IMR-90 (cell line): ENCODE data around the gene CCPG1. TPM values are rescaled to one million over a fixed set of nuclear protein-coding genes. Genes with fewer than 3 reads are reported as not detected.
A peak's percentile ranks its signal among the peaks of the same experiment; 100 is the strongest.

Experiments
- ELK1 ChIP-seq: fragments of 150-350 bp; IDR thresholded peaks from 2 replicates; pipeline ENCODE4 v1.6.1; 2016; ENCODE audit warnings: low read depth, mild to moderate bottlenecking, low read length, moderate library complexity, borderline replicate concordance
- FOS ChIP-seq: fragments of 150-350 bp; IDR thresholded peaks from 2 replicates; pipeline ENCODE4 v1.6.1; 2016; ENCODE audit warnings: low read depth, low read length
- MAFK ChIP-seq: IDR thresholded peaks from 2 replicates; pipeline ENCODE4 v1.6.1; 2012; ENCODE audit warnings: low read depth, low read length, improper control_type of control experiment
- MAZ ChIP-seq: IDR thresholded peaks from 2 replicates; pipeline ENCODE4 v1.6.1; 2012; ENCODE audit warnings: low read depth, mild to moderate bottlenecking, low read length, improper control_type of control experiment, moderate library complexity, borderline replicate concordance
- polyA plus RNA-seq, 3 experiments: library from polyadenylated mRNA; depleted of rRNA; stranded (reverse); fragments of >200 nt; gene quantifications; 2 replicates each; pipeline ENCODE4 v1.2.3, GENCODE V29; 2012; ENCODE audit warnings: low replicate concordance in 1 of 3
- total RNA-seq: library from RNA; depleted of rRNA; stranded (reverse); fragments of >200 nt; gene quantifications from 2 replicates; pipeline ENCODE4 v1.2.3, GENCODE V29; 2012
- TF ChIP-seq, protein P1 (sequence below): conservative IDR thresholded peaks from 2 replicates; pipeline ENCODE4 v1.5.1; 2012; ENCODE audit warnings: mild to moderate bottlenecking, low read depth, low read length, improper control_type of control experiment

The CCPG1 gene
- total and polyA plus RNA-seq, 2 of the 4 experiments (the other 2 are of a cell fraction), result 11.4 to 14.3 TPM

DNA sequence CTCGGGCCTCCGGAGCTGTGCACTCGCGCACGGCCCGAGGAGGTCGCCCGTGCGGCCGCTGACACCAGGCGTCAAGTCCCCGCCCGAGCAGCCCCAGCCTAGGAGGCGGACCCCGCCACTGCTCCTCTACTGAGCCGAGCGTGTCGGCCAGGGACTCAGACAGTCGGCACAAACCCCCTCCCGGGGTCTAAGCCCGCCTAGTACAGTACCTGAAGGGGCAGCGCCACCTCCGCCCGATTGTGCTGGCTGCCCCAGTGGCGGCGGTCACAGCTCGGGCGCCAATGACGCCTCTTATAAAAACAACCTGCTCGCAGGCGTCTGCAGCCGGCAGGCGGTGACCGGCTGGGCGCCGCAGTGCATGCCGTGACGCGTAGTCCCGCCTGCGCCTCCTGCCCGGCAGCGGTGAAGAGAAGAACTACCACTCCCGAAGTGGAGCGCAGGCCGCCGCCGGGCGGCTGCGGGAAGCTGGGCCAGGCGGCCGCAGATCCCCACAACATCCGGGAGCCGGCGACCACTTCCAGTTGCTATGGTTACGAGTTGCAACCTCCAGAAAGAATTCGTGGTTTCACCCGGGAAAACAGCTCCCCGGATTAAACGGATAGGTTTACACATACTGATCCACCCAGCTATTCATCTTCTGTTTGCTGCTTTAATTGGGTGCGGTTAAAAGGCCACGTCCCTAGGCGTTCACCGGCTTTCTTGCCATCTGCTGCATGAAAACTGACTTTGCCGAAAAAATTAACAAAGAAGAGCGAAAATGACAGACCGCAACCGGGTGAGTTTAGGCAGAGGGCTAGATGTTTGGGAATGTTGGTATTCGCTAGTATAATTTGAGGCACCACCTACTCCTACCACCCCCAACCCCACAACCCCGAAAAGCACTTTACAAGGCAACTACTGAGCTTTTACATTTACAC lies at the start of gene CCPG1, which contains the start of gene PIERCE2 (continued):
- TF ChIP-seq FOS (no peak), MAZ (peak; percentile 19; the same call in 1 of the 2 replicates), MAFK (no peak), ELK1 (no peak)
- TF ChIP-seq, protein P1, sequence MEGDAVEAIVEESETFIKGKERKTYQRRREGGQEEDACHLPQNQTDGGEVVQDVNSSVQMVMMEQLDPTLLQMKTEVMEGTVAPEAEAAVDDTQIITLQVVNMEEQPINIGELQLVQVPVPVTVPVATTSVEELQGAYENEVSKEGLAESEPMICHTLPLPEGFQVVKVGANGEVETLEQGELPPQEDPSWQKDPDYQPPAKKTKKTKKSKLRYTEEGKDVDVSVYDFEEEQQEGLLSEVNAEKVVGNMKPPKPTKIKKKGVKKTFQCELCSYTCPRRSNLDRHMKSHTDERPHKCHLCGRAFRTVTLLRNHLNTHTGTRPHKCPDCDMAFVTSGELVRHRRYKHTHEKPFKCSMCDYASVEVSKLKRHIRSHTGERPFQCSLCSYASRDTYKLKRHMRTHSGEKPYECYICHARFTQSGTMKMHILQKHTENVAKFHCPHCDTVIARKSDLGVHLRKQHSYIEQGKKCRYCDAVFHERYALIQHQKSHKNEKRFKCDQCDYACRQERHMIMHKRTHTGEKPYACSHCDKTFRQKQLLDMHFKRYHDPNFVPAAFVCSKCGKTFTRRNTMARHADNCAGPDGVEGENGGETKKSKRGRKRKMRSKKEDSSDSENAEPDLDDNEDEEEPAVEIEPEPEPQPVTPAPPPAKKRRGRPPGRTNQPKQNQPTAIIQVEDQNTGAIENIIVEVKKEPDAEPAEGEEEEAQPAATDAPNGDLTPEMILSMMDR, result peak; percentile 85
